GM21515 (cell line): ENCODE measurements around the gene PTPRE.
"Not testable (repeated sequence)": the region's sequence is repeated elsewhere in the genome, so short reads cannot be mapped to it uniquely, and the experiment has no call there.

ENCODE experiments used
- ATAC-seq: cut with Tn5 transposase; IDR thresholded peaks from one replicate; pipeline ENCODE4 v1.9.1; 2021; ENCODE audit not compliant: unreplicated experiment

PTPRE gene

DNA sequence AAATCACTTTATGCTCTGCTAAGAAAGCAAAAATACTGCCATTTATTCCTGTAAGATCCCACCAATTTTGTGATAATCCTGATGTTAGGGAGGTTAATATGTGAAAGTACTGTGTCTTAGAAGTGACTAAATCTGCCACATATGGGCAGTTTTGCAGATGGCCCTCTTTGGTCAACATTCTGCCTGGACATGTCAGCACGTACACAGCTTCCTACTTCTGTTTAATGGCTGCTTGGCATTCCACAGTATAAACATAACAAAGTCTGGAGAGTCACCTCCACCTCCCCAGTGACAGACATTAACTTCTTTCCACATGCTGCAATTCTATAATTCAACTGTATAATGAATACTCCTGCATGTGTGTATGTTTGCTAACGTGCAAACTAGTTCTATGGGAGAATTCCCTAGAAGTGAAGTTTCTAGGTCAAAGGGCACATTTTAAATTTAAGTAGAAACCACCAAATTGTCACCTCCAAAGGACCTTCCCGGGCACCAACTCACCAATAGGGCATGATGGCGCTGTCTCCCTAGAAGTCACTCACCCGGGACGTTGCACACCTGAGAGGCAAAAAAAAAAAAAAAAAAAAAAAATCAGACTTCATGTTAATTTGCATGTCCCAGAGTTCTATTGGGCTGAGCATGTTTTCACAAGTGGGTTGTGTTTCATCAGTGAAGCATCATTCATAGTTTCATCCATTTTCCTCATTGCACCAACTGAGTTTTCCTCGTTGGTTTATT is 180.4 kb downstream of the PTPRE start:
- ATAC-seq = no peak

DNA sequence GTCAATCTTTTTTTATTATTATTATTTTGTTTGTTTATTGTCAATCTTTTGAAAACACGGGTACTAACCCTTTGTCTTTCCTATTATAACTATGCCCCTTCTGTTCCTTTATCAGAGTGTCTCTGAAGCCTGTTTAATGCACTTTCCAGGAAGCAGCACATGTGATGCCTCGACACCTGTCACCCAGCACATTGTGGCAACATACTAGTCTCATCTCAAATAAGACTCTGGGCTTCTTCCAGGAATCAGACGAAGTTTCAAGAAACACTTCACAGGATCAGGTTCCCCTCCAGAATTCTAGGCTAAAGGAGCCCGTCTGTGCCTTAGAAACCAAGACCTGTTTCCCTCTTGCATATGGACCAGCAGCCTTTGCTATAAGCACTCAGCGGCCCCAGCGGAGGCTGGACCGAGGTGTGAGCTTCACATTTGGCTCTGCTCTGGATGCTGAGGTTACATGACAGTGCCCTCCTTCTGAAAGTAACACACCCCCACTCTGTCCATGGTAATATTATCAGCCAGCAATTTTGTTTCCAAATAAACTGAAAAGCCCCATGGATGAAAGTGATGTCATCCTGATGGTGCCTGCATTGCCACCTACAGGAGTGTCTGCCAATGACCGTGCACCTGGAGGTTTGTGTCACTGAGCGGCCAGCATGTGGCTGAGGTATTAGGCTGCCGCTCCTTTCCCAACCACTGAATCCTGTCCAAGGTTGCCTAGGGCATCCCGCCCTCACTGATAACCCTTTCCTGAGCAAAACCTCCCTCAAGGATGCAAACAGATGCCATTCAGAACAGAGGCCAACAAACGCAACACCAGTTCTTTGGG is 181.2 kb downstream of the PTPRE start:
- no peak for ATAC-seq

DNA sequence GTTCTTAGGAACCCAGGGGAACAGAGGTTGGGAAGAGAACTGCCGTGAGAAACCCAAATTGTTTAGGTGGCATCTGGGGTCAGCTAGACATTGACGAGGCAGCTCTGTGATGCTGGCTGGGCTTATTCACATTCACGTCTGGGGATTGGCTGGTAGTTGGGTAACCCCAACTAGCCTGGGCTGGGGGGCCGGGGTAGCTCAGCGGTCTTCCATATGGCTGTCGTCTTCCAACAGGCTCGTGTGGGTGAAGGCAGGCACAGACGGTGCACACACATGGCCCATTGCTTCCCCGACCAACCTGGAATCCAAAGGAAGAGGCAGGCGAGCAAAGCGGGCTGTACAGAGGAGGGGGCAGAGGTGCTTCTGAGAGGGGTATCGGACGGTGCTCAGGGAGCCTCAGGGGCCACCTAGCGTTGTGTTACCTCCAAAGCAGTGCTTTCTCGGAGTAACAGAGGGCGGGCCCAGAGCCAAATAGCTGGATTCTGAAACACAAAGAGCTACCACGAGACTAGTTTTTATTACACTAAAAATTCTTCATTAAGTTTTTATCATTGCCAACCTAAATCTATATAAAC is 184.8 kb downstream of the PTPRE start:
- ATAC-seq = no peak

DNA sequence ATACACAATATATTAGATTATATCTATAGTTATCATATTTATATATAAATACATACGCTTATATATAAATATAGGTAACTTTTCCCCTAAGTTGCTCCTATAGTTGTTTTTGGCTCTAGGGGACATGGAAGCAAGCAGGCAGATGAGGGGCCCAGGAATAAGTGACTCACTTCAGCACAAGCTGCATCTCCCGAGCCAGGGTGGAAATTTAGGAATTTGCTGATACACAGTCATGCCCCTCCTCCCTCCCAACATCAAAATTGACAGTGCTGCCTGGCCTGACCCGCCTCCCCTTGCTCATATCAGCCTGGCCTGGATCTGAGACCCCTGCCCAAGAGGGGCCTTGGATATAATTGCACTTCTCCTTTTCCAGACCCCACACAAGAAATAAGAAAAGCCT is 185.6 kb downstream of the PTPRE start:
- ATAC-seq = no peak

DNA sequence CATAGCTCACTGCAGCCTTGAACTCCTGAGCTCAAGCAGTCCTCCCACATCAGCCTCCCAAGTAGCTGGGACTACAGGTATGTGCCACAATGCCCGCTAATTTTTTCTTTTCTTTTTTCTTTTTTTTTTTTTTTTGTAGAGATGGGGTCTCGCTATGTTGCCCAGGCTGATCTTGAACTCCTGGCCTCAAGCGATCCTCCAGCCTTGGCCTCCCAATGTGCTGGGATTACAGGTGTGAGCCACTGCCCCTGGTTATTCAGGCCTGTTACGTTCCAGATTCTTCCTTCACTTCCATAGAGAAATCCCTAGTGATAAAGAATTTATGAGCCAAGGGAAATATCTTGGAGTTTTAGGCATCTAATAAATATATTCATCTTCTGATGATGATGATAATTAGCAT is 187.7 kb downstream of the PTPRE start:
- not testable (repeated sequence) for ATAC-seq

DNA sequence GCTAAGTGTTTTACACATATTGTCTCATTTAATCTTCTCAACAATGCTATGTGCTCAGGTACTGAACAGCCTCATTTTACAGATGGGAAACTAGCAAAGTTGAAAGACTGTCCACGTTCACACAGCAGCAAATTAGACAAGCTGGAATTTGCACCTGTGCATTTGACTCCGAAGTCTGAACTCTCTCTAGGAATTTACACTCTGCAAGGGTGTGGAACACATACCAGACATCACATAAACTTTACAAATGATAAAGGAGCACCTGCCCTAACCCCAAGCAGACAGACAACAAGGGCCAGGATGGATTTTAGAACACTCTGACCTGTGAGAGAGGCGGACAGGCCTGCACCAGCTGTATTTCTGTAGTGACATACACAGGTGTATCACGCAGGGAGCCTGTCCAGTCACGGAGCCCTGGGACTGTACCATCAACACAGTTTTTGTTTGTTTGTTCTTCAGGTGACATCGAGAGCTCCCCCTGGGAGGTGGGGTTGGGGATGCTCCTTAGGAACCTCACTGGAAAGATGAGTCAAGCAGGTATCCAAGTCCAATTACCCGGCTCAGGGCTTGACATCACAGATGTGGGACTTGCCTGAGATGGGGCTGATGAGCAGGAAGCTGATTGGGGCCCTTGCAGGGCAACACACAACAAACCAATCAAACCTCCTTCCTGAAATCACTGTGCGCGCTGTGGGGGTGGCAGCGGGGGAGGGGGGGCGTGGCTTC is 188.3 kb downstream of the PTPRE start:
- no peak for ATAC-seq

DNA sequence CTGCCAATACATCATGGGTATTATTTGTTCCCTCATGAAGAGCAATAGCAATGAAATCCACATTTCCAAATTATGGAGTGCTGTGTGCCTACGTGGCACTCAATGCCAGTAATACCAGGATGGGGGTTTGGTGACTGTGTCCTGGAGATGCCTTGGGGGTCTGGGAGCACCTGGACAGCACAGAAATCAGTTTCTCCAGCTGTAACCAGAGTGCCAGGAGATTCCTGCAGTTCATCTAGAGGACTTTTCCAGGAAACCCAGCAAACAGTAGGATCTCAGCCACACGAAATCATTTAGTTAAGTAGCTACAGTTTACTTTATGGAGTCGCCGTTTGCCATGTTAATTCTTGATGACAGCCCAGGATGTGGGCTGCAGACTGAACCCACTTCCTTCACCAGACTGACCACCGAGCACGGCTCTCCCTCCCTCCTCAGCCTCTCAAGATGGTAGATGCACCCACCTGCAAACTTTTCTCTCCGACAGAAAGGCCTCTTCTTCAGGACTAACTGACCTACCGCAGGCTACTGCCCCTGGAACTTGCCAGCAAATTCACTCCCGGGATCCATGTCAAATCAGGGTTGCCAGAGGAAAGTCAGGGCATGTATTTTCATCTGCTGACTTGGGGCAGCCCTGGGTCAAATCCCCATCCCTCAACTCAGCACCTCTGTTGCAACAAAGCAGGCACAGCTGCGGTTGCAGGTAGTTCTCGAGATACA is 189.0 kb downstream of the PTPRE start:
- no peak for ATAC-seq

DNA sequence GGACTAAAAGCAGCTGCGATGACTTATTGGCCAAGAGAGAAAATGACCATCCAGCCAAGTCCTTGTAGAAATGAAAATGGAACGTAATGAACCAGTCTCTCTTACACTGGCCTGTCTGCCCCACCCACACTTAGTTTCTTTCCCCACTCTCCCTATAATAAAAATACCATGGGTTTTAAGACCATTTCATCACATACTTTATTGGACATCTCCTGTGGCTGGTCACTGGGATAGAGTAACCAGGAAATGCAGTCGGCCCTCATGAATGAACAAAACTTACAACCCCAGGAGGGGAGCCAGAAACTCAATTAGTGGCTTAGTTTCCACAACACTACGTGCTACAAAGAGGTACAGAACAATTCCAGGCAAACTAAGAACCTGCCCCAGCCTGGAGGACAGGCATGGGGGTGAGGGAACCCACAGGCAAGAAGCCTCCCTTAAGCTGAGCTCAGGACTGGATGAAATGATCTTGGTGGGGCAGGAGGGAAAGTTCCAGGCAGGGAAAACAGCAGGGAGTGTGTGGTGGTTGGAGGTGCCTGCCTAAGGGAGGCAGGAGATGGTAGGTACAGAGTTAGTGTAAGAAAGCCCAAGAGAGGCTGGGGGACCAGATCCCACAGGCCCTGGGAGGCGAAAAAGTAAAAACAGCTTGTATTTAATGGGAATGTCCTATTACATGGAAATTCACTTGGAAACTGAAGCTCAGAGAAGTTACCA is 189.7 kb downstream of the PTPRE start:
- ATAC-seq = no peak

DNA sequence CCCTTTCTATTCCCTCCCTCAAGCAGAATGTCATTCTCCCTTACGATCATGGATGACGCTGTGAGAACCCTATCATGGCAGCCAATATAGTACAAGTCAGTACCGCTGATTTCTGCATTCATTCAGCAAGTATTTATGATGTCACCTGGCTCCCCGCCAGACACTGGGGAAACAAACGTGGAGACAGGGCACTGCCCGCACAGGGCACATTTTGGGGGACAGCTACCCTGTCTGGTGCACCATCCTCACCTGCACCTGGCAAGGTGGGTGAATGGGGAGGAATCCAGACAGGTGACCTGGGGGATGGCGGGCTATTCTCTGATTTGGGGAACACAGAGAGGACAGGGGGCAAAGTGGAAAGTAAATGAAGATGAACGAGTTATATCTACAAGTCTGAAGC is 190.9 kb downstream of the PTPRE start:
- no peak for ATAC-seq

DNA sequence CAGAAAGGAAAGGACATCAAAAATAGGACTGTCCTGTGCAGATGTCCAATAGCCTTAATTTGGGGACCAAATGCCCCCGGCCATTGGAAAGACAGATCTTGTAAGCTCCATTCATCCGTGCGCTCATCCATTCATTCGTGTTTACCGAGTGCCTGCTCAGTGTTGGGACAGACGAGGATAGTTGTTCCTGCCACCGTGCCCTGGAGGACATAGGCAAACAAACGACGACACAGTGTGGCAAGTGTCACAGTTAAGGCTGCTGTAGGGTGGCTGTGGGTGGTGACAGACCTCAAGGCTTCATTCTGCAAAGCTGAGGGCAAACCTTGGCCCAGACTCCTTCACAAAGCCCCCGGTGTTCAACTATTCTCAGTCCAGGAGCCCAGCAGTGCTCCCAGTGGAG is 191.7 kb downstream of the PTPRE start:
- ATAC-seq = no peak

DNA sequence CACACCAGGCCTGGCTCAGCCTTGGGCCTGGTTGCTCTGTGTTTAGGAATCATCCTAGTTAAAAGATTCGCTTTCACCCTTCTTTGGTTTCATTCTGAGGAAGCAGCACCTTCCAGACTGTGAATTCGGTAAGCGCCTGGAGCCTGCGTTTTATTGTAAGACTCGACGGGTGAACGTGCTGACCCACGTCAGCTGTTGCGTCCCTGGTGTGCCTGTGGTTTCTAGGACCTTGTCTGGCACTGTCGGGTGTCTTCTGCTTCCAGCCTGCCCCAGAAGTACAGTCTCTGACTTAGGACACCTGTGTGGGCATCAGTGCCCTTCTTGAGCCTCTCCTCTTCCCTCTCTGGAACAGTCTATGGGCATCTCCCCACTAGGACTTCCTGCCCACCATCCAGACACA is 193.0 kb downstream of the PTPRE start:
- no peak for ATAC-seq

DNA sequence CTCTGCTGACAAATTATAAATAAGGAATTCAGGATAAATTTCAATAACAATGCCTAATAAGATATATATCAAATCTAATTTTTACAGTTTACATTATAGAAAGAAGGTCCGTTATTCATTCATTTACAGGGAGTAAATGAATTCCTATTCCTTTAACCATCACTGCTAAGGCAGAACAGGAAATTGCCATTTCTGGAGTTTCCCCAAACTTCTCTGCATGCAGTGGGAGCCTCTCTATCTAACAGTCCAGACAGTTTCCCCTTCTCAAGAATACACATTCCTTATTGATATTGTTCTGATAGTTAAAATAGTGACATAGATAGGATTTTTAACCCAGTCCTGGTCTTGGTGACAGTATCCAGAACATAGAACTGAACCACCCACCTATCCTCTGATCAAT is 195.0 kb downstream of the PTPRE start:
- ATAC-seq = no peak

DNA sequence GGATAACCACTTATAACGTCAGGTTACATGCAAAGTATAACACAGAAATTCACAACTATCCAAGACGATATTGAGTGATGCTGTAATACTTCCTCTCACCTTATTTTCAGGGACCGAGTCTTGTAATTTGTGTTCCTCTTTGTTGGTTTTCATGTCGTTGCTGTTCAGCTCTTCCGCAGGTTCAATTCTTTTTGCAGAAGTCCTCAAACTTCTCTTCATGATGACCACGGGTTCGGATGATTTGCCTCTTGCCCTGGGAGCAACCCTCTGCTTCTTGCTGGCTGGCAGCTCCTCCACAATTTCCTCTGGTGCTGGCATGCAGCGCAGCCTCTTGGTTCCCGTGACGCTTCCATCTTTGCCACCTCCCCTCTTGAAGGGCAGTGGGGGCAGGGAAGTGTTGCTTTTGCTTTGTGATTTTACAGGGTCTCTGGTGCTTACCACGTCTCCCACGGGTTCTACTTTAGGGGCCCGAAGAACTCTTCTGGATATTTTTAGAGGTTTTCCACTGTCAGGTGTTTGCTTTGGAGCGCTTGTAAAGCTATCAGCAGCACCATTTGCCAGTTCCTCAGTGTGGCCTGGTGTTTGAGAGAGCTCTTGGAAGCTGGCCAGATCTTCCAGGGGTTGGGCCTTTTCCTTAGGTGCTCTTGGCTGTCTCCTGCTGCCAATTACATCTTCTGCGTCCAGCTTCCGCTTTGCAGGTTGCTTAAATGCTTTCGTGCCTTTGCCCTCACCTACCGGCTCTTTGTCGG is 195.8 kb downstream of the PTPRE start:
- ATAC-seq = no peak

DNA sequence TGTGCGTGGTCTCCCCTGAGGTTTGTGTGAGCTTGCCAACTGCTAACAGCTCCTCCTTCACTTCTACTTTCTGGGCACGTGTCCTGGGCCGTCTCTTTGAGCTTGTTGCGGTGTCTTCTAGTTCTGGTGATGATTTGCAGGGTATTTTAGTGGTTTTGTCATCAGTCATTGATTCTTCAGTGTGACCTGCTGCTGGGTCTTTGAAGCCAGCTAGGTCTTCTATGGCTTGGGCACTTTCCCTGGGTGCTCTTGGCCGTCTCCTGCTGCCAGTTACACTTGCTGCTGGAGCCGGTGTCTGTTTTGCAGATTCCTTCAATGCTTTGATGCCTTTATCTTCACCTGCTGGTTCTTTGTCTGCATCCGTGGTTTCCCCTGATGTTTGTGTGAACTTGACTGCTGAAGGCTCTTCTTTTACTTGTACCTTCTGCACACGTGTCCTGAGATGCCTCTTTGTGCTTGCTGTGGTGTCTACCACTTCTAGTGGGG is 196.4 kb downstream of the PTPRE start:
- ATAC-seq = no peak

DNA sequence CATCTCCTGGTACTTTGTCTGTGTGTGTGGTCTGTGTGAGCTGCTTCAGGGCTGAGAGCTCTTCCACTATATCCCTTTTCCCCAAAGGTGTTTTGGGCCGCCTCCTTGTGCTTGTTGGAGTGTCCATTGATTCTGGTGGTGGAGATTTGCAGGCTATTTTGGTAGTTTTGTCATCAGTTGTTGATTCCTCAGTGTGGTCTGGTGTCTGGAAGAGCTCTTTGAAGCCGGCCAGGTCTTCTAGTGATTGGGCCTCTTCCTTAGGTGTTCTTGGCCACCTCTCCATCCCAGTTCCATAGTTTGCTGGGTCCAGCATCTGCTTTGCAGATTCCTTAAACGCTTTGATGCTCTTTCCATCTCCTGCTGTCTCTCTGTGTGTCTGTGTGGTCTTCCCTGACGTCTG is 198.5 kb downstream of the PTPRE start:
- ATAC-seq = no peak

DNA sequence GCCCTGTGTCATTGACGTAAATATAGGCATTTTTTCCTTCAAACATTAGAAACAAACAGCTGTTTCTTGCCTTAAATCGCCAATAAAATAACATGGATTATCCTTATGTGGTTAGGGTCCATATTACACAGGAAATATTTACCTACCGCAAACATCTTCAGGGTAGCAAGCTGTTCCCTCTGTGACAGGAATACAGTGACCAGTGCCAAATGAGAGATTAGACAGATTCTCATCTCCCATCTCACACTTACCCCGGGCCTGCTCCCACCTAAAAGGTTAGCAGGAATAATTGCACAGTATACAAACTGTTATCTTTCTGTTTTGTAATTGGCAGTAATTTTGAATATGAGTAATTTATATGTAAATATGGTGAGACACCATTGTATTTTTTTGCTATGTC is 202.8 kb downstream of the PTPRE start:
- no peak for ATAC-seq

DNA sequence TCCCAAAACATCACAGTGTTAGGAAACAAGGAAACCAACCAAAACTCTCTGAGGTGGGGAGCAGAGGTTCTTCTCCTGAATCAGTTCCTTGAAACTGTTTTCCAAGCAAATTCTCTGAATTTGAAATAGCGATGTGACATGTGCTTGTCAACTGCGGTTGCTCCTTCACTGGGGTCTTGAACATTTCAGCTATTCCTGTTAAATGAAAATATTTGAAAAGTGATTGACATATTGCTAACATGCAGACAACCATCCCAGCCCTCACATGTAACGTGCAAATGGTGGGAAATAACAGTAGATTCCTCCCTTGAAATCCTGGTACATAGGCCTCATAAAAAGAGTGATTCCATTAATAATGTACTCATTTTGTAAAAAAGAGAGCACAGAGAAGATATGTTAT is 203.4 kb downstream of the PTPRE start:
- no peak for ATAC-seq

DNA sequence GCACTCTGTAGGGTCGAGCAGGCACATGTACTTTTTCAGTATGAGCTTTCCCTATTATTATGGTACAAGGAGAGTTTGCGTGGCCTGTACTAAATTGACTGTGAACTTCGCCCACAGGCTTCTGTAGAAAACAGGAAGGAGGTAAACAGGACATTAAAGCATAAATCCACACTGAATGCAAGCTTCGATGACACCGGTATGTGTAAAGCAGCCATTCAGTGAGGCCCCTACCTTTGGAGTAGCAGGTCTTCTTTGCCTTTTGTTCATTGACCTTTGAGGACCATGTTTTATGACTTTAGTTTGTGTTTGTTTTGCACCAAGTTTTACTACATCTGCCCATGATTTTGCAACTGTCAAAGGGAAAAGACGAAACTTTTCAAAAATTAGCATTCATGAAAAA is 204.8 kb downstream of the PTPRE start:
- no peak for ATAC-seq

DNA sequence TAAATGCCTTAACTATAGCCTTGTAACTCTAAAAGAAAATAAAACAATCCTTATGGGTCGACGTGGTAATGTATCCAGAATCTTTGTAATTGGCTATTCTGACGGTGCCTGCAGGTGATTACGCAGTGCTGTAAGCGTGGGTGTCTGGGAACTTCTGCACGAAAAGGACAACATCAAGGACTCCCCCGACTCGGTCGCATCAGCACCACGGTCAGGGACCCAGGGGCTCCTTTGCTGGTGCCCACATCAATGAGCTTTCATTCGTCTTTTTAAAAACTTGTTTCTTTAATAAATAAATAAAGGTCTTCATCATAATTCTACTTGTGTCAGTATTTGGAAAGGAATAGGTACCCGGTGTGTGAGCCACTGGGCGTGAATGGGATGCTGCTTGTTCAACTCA is 206.1 kb downstream of the PTPRE start:
- ATAC-seq = no peak
